ENCODE data around the gene PCP4. TPM values are rescaled to one million over a fixed set of nuclear protein-coding genes. Genes with fewer than 3 reads are reported as not detected.

Gene PCP4
- total RNA-seq, 1 experiment from 2014 or later, result 0.77 TPM

DNA sequence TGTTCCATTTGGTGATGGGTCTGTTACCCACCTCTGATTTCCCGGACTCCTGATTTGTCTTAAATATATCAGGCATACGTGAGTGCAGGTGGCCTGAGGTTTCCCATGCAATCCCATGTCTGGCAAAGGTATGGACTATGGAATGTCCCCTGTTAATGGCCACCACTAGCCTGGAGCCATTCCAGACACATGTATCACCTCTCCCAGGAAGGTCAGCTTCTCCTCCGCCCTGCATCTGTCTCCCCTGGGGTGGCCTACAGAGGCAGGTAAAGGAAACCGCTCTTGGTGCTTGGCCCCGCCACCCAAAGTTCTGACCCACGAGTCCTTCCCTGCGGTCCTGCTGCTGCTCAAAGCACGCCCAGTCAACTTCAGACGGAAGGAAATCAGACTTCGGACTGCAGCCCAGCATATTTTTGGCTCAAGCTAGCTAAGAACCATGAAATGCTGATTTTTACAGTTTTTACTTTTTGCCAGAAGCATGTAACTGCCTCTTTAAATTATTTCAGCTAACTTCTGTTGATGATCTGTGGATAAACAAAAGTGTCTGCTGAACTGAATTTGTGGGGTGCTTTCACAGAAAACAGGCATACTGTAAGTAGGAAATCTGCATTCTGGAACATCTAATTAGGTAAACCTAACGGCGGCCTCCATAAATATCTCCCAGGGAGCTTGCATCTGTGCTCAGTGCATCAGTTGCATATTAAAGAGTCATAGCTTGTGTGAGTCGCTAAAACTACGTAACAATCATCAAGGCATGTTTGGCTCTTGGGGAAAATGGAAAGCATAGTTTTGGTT lies 105.9 kb downstream of the PCP4 start:
- no CpG with 5 or more reads among the region's 14 CpGs for WGBS (ENCODE audit: extremely low coverage, insufficient read length, low lambda C conversion rate)
- DNase-seq, result no peak

More for the DNA sequence above, 105.9 kb downstream of the PCP4 start:
- H3K9me3 ChIP-seq (ENCODE audit: control insufficient read depth, low read depth, low read length), result no peaks in the 10 kb centered on the region
- H2AK5ac ChIP-seq (ENCODE audit: insufficient read length, low read length), result no peak overlapping the region
- no peaks in the 10 kb centered on the region for H3K79me2 ChIP-seq (ENCODE audit: insufficient read depth, low read length)
- H4K8ac ChIP-seq (replicated peaks; ENCODE audit: insufficient read length, low read depth, low read length), result no peak overlapping the region
- H3K79me1 ChIP-seq (ENCODE audit: insufficient read depth, low read depth, low read length, poor library complexity, severe bottlenecking), result no peaks in the 10 kb centered on the region
- no peak overlapping the region for H2BK5ac ChIP-seq (ENCODE audit: insufficient read length, low read length)
- no peak overlapping the region for H2BK120ac ChIP-seq (ENCODE audit: low read depth, low read length, poor library complexity, severe bottlenecking)
- no peak overlapping the region for H3K56ac ChIP-seq (ENCODE audit: insufficient read length, low read depth, low read length)
- H3K9ac ChIP-seq (ENCODE audit: extremely low read depth, insufficient read length, low read length), result no peak overlapping the region
- no peaks in the 10 kb centered on the region for H4K20me1 ChIP-seq (ENCODE audit: control insufficient read depth, insufficient read depth, insufficient read length)
- no peaks in the 10 kb centered on the region for H3K27me3 ChIP-seq (ENCODE audit: insufficient read depth, low read length)
- H3K23ac ChIP-seq (ENCODE audit: insufficient read length, low read depth, low read length), result no peak overlapping the region
- H3K4me2 ChIP-seq (ENCODE audit: insufficient read depth, insufficient read length, low read length), result no peak overlapping the region
- H3K36me3 Mint-ChIP-seq (ENCODE audit: insufficient read depth in 1 of 3, low read depth in 3 of 3), result no peaks in the 10 kb centered on the region
- no peak overlapping the region for H3K4ac ChIP-seq (ENCODE audit: low read depth, low read length)
- H2BK20ac ChIP-seq (ENCODE audit: low read depth, low read length, poor library complexity, severe bottlenecking), result no peak overlapping the region
- H4K91ac ChIP-seq (ENCODE audit: insufficient read length, low read depth, low read length), result no peak overlapping the region
- H4K5ac ChIP-seq (ENCODE audit: insufficient read length, low read depth, low read length), result no peak overlapping the region
- no peak overlapping the region for H3K27ac ChIP-seq (ENCODE audit: insufficient read length, low read depth, low read length)
- H3K4me1 Mint-ChIP-seq, result no peaks in the 10 kb centered on the region
- H3K4me3 Mint-ChIP-seq, result no peak overlapping the region
- no peaks in the 10 kb centered on the region; a peak in 1 of 5 replicates for H3K9me3 Mint-ChIP-seq
- TF ChIP-seq, protein P1, sequence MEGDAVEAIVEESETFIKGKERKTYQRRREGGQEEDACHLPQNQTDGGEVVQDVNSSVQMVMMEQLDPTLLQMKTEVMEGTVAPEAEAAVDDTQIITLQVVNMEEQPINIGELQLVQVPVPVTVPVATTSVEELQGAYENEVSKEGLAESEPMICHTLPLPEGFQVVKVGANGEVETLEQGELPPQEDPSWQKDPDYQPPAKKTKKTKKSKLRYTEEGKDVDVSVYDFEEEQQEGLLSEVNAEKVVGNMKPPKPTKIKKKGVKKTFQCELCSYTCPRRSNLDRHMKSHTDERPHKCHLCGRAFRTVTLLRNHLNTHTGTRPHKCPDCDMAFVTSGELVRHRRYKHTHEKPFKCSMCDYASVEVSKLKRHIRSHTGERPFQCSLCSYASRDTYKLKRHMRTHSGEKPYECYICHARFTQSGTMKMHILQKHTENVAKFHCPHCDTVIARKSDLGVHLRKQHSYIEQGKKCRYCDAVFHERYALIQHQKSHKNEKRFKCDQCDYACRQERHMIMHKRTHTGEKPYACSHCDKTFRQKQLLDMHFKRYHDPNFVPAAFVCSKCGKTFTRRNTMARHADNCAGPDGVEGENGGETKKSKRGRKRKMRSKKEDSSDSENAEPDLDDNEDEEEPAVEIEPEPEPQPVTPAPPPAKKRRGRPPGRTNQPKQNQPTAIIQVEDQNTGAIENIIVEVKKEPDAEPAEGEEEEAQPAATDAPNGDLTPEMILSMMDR (conservative IDR thresholded peaks at IDR 0.05), result no peak
- H3K4me1 ChIP-seq (ENCODE audit: insufficient read depth, low read length), result no peaks in the 10 kb centered on the region
- no peak overlapping the region for H2BK15ac ChIP-seq (ENCODE audit: low read depth, low read length)
- H3K18ac ChIP-seq (ENCODE audit: insufficient read length, low read depth, low read length), result no peak overlapping the region
- H2BK12ac ChIP-seq (ENCODE audit: insufficient read length, low read depth, low read length), result no peak overlapping the region
- no peak overlapping the region for H2AFZ ChIP-seq (ENCODE audit: low read length)
- H3K14ac ChIP-seq (ENCODE audit: insufficient read depth, low read length), result no peak overlapping the region
- H3K27ac Mint-ChIP-seq, result no peak overlapping the region
- no peak overlapping the region for H3T11ph ChIP-seq (ENCODE audit: low read length)
- H3K23me2 ChIP-seq (ENCODE audit: insufficient read length, low read depth, low read length, poor library complexity, severe bottlenecking), result no peaks in the 10 kb centered on the region
- H3K27me3 Mint-ChIP-seq (ENCODE audit: low read depth), result peaks cover 5% of the 10 kb centered on the region

Data from H9 (cell line).